WTC11 (cell line): ENCODE data around the gene TTR. TPM values are rescaled to one million over a fixed set of nuclear protein-coding genes. Genes with fewer than 3 reads are reported as not detected.

Experiments used
- ATAC-seq: fragments of 200-7000 bp; cut with Tn5 transposase; 2 replicates; pipeline ENCODE4 v1.10.0; 2021; ENCODE audit warnings: mild to moderate bottlenecking, moderate library complexity
- CTCF ChIA-PET: fragments of 300-600 bp; sonication (Branson Sonifier 250); formaldehyde crosslinking; loops from one replicate; lab custom pipeline; 2021; ENCODE audit warnings: antibody characterized with exemption; lab: Charles Lee
- POLR2A ChIA-PET: fragments of 350-600 bp; sonication (Branson Sonifier 250); formaldehyde crosslinking; loops from one replicate; lab custom pipeline; 2021; ENCODE audit warnings: antibody characterized with exemption; lab: Charles Lee
- DNase-seq: peaks from one replicate; pipeline ENCODE4 v3.0.0; 2021; ENCODE audit warnings: low spot score
- H3K27ac Mint-ChIP-seq: 2 replicates; pipeline ENCODE4 v1.8.0; 2021; ENCODE audit warnings: mixed read lengths
- H3K27me3 Mint-ChIP-seq: 2 replicates; pipeline ENCODE4 v1.8.0; 2021; ENCODE audit warnings: low read depth, mild to moderate bottlenecking, moderate library complexity, mixed read lengths
- H3K36me3 Mint-ChIP-seq: 2 replicates; pipeline ENCODE4 v1.8.0; 2021; ENCODE audit warnings: mixed read lengths
- H3K4me1 Mint-ChIP-seq: 2 replicates; pipeline ENCODE4 v1.8.0; 2022; ENCODE audit warnings: mixed read lengths
- H3K4me3 Mint-ChIP-seq: 2 replicates; pipeline ENCODE4 v1.8.0; 2021; ENCODE audit warnings: mild to moderate bottlenecking, moderate library complexity, mixed read lengths
- H3K9me3 Mint-ChIP-seq: 2 replicates; pipeline ENCODE4 v1.8.0; 2021; ENCODE audit warnings: mixed read lengths
- ARID4B ChIP-seq: sonication (generic); formaldehyde crosslinking; IDR thresholded peaks from 2 replicates; pipeline ENCODE4 v1.8.0; 2023; ENCODE audit warnings: missing genetic modification reagents, mild to moderate bottlenecking, borderline replicate concordance
- GRHL2 ChIP-seq: fragments of 250-450 bp; sonication (Bioruptor Pico); IDR thresholded peaks from 2 replicates; pipeline ENCODE4 v1.8.0; 2022; ENCODE audit warnings: mild to moderate bottlenecking, moderate library complexity; ENCODE audit not compliant: insufficient replicate concordance, severe bottlenecking
- IRF2 ChIP-seq: sonication (generic); formaldehyde crosslinking; IDR thresholded peaks from 2 replicates; pipeline ENCODE4 v1.8.0; 2022; ENCODE audit warnings: low read depth, missing genetic modification reagents, borderline replicate concordance
- JAZF1 ChIP-seq: fragments of 250-450 bp; sonication (Bioruptor Pico); IDR thresholded peaks from 2 replicates; pipeline ENCODE4 v1.9.0; 2021; ENCODE audit warnings: moderate library complexity, mild to moderate bottlenecking, inconsistent platforms
- NR1H2 ChIP-seq: sonication (generic); formaldehyde crosslinking; IDR thresholded peaks from 2 replicates; pipeline ENCODE4 v1.9.0; 2021; ENCODE audit warnings: mild to moderate bottlenecking, moderate library complexity, missing genetic modification reagents
- OVOL2 ChIP-seq: fragments of 250-450 bp; sonication (Bioruptor Pico); IDR thresholded peaks from 2 replicates; pipeline ENCODE4 v1.9.0; 2021; ENCODE audit warnings: mild to moderate bottlenecking, borderline replicate concordance
- SMAD4 ChIP-seq: sonication (generic); formaldehyde crosslinking; IDR thresholded peaks from 2 replicates; pipeline ENCODE4 v1.8.0; 2022; ENCODE audit warnings: mild to moderate bottlenecking, missing genetic modification reagents
- TEAD4 ChIP-seq: sonication (generic); formaldehyde crosslinking; IDR thresholded peaks from 2 replicates; pipeline ENCODE4 v1.8.0; 2022; ENCODE audit warnings: mild to moderate bottlenecking, missing genetic modification reagents
- ZNF121 ChIP-seq: sonication (generic); formaldehyde crosslinking; IDR thresholded peaks from 2 replicates; pipeline ENCODE4 v1.8.0; 2023; ENCODE audit warnings: missing genetic modification reagents
- ZNF263 ChIP-seq: sonication (generic); formaldehyde crosslinking; IDR thresholded peaks from 2 replicates; pipeline ENCODE4 v1.8.1; 2022; ENCODE audit warnings: low read depth, mild to moderate bottlenecking, moderate library complexity, missing genetic modification reagents
- ZNF671 ChIP-seq: fragments of 250-450 bp; sonication (Bioruptor Pico); IDR thresholded peaks from 2 replicates; pipeline ENCODE4 v1.8.0; 2021; ENCODE audit warnings: mild to moderate bottlenecking
- total RNA-seq: library from RNA; stranded (reverse); gene quantifications from 3 replicates; pipeline ENCODE4 v1.2.3, GENCODE V29; 2021
- TF ChIP-seq, protein P1 (sequence below): sonication (generic); formaldehyde crosslinking; IDR thresholded peaks from 2 replicates; pipeline ENCODE4 v1.8.1; 2023; ENCODE audit warnings: mild to moderate bottlenecking, missing genetic modification reagents, borderline replicate concordance
- TF ChIP-seq, protein P2 (sequence below): fragments of 250-450 bp; sonication (Bioruptor Pico); IDR thresholded peaks from 2 replicates; pipeline ENCODE4 v2.1.2; 2022; ENCODE audit warnings: mild to moderate bottlenecking, moderate library complexity
- TF ChIP-seq, protein P3 (sequence below): sonication (generic); formaldehyde crosslinking; IDR thresholded peaks from 2 replicates; pipeline ENCODE4 v1.8.0; 2022; ENCODE audit warnings: mild to moderate bottlenecking, missing genetic modification reagents
- TF ChIP-seq, protein P4 (sequence below): sonication (generic); formaldehyde crosslinking; IDR thresholded peaks from 2 replicates; pipeline ENCODE4 v1.8.1; 2022; ENCODE audit warnings: missing genetic modification reagents, borderline replicate concordance
- TF ChIP-seq, protein P5 (sequence below): fragments of 250-450 bp; sonication (Bioruptor Pico); conservative IDR thresholded peaks from 2 replicates; pipeline ENCODE4 v1.9.0; 2021; ENCODE audit warnings: mild to moderate bottlenecking
- TF ChIP-seq, protein P6 (sequence below): fragments of 200-600 bp; IDR thresholded peaks from 2 replicates; pipeline ENCODE4 v1.8.0; 2022; ENCODE audit warnings: antibody characterized with exemption

TTR gene
- total RNA-seq, 1 experiment from 2014 or later: 1.0 TPM

DNA sequence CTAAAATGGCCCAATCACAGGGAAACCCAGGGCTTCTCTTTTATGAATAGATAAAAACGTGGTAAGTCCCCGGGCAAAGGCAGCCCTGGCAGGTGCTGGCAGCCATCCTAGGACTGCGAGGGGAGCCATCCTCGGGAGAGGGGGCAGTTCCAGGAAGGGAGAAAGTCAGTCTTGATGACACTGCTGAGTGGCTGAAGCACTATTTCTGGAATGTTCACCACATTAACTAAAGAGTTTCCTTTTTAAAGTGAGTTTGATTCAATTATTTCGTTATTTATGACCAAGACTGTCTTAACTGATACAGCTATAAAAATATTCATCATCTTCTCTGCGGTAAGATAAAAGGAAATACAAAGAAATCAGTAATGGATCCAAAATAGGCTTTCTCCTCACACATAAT, 20.4 kb downstream of the TTR start (continued):
- TF ChIP-seq, protein P1, sequence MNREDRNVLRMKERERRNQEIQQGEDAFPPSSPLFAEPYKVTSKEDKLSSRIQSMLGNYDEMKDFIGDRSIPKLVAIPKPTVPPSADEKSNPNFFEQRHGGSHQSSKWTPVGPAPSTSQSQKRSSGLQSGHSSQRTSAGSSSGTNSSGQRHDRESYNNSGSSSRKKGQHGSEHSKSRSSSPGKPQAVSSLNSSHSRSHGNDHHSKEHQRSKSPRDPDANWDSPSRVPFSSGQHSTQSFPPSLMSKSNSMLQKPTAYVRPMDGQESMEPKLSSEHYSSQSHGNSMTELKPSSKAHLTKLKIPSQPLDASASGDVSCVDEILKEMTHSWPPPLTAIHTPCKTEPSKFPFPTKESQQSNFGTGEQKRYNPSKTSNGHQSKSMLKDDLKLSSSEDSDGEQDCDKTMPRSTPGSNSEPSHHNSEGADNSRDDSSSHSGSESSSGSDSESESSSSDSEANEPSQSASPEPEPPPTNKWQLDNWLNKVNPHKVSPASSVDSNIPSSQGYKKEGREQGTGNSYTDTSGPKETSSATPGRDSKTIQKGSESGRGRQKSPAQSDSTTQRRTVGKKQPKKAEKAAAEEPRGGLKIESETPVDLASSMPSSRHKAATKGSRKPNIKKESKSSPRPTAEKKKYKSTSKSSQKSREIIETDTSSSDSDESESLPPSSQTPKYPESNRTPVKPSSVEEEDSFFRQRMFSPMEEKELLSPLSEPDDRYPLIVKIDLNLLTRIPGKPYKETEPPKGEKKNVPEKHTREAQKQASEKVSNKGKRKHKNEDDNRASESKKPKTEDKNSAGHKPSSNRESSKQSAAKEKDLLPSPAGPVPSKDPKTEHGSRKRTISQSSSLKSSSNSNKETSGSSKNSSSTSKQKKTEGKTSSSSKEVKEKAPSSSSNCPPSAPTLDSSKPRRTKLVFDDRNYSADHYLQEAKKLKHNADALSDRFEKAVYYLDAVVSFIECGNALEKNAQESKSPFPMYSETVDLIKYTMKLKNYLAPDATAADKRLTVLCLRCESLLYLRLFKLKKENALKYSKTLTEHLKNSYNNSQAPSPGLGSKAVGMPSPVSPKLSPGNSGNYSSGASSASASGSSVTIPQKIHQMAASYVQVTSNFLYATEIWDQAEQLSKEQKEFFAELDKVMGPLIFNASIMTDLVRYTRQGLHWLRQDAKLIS (CRISPR knock-in tag): no peak
- no peak for TF ChIP-seq TEAD4
- TF ChIP-seq, protein P2, sequence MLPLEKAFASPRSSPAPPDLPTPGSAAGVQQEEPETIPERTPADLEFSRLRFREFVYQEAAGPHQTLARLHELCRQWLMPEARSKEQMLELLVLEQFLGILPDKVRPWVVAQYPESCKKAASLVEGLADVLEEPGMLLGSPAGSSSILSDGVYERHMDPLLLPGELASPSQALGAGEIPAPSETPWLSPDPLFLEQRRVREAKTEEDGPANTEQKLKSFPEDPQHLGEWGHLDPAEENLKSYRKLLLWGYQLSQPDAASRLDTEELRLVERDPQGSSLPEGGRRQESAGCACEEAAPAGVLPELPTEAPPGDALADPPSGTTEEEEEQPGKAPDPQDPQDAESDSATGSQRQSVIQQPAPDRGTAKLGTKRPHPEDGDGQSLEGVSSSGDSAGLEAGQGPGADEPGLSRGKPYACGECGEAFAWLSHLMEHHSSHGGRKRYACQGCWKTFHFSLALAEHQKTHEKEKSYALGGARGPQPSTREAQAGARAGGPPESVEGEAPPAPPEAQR: no peak
- TF ChIP-seq, protein P3, sequence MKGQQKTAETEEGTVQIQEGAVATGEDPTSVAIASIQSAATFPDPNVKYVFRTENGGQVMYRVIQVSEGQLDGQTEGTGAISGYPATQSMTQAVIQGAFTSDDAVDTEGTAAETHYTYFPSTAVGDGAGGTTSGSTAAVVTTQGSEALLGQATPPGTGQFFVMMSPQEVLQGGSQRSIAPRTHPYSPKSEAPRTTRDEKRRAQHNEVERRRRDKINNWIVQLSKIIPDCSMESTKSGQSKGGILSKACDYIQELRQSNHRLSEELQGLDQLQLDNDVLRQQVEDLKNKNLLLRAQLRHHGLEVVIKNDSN (CRISPR knock-in tag): no peak
- no peak for TF ChIP-seq OVOL2
- TF ChIP-seq ZNF671 (CRISPR knock-in tag): no peak
- TF ChIP-seq NR1H2 (CRISPR knock-in tag): no peak

GRCh38 chr18:31614044-31614443, 22.4 kb downstream of the TTR start:
- Mint-ChIP-seq H3K9me3 (no peaks in the 10 kb centered on the region; the same call in 1 of the 2 replicates), H3K4me3 (no peak overlapping the region), H3K36me3 (no peaks in the 10 kb centered on the region), H3K27me3 (no peaks in the 10 kb centered on the region), H3K27ac (no peak overlapping the region), H3K4me1 (peaks cover 38% of the 10 kb centered on the region)
- ChIA-PET CTCF (no interaction called here), POLR2A (no interaction called here)
- no peak for ATAC-seq
- DNase-seq: no peak
- TF ChIP-seq, protein P4, sequence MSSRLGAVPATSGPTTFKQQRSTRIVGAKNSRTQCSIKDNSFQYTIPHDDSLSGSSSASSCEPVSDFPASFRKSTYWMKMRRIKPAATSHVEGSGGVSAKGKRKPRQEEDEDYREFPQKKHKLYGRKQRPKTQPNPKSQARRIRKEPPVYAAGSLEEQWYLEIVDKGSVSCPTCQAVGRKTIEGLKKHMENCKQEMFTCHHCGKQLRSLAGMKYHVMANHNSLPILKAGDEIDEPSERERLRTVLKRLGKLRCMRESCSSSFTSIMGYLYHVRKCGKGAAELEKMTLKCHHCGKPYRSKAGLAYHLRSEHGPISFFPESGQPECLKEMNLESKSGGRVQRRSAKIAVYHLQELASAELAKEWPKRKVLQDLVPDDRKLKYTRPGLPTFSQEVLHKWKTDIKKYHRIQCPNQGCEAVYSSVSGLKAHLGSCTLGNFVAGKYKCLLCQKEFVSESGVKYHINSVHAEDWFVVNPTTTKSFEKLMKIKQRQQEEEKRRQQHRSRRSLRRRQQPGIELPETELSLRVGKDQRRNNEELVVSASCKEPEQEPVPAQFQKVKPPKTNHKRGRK (CRISPR knock-in tag): 0 out of 2 replicates have a peak, but pooled peaks have one; percentile 21
- TF ChIP-seq, protein P5, sequence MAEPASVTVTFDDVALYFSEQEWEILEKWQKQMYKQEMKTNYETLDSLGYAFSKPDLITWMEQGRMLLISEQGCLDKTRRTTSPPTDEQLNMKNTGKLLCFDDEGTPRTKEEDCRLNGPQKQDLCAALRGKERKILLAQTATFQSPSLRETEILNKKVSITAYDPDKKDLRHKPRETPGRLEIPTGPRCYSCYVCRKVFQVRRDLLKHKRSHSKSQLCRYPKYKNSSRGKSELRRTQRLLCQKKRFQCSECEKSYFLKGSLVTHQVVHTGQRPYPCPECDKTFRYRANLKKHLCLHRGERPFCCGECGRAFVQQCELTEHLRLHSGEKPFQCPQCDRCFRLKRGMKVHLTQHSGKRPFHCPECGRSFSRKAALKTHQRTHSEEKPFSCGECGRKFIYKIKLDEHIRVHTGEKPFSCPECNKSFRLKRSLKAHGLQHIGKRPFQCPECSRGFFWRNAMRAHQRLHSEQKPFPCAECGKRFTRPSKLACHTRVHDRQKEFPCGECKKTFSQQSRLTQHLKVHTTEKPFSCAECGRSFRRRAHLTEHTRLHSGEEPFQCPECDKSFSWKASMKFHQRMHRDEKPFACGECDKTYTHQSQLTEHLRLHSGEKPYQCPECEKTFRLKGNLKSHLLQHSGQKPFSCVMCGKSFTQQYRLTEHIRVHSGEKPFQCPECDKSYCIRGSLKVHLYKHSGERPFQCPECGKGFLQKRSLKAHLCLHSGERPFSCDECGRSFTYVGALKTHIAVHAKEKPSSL (CRISPR knock-in tag): no peak

- CTCF ChIA-PET: no interaction called here
- POLR2A ChIA-PET: no interaction called here
- no peak for DNase-seq
- Mint-ChIP-seq H3K27ac (no peak overlapping the region), H3K4me3 (no peak overlapping the region), H3K4me1 (peaks cover 22% of the 10 kb centered on the region), H3K27me3 (no peaks in the 10 kb centered on the region), H3K9me3 (no peaks in the 10 kb centered on the region; the same call in 1 of the 2 replicates), H3K36me3 (no peaks in the 10 kb centered on the region)
- ATAC-seq: peak; percentile 34; the same call in 1 of the 2 replicates
- TF ChIP-seq ZNF121 (no peak), IRF2 (CRISPR knock-in tag) (no peak), OVOL2 (no peak), SMAD4 (CRISPR knock-in tag) (no peak), JAZF1 (no peak), GRHL2 (CRISPR knock-in tag) (no peak), ARID4B (CRISPR knock-in tag) (no peak), ZNF263 (CRISPR knock-in tag) (no peak)
- TF ChIP-seq, protein P6, sequence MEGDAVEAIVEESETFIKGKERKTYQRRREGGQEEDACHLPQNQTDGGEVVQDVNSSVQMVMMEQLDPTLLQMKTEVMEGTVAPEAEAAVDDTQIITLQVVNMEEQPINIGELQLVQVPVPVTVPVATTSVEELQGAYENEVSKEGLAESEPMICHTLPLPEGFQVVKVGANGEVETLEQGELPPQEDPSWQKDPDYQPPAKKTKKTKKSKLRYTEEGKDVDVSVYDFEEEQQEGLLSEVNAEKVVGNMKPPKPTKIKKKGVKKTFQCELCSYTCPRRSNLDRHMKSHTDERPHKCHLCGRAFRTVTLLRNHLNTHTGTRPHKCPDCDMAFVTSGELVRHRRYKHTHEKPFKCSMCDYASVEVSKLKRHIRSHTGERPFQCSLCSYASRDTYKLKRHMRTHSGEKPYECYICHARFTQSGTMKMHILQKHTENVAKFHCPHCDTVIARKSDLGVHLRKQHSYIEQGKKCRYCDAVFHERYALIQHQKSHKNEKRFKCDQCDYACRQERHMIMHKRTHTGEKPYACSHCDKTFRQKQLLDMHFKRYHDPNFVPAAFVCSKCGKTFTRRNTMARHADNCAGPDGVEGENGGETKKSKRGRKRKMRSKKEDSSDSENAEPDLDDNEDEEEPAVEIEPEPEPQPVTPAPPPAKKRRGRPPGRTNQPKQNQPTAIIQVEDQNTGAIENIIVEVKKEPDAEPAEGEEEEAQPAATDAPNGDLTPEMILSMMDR: no peak
Observed at GRCh38 chr18:31616586-31616985, 24.9 kb downstream of the TTR start.
